GM19372 (cell line): ENCODE data around the gene SRSF4.
"Not testable (repeated sequence)": the region's sequence is repeated elsewhere in the genome, so short reads cannot be mapped to it uniquely, and the experiment has no call there.

ENCODE experiments used
- ATAC-seq: cut with Tn5 transposase; IDR thresholded peaks from one replicate; pipeline ENCODE4 v1.9.1; 2021; ENCODE audit warnings: mild to moderate bottlenecking, low read depth, moderate library complexity; ENCODE audit not compliant: unreplicated experiment

The SRSF4 gene

DNA sequence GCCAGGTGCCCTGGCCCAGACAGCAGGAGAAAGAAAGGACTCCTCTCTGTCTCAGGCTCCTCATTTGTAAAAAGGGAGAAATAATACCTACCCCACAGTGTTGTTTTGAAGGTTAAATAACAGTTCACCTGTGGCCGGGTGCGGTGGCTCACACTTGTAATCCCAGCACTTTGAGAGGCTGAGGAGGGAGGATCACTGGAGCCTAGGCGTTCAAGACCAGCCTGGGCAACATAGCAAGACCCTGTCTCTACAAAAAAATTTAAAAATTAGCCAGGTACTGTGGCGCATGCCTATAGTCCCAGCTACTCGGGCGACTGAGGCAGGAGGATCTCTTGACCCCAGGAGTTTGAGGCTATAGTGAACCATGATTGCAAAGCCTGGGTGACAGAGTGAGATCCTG lies 55.5 kb downstream of the SRSF4 start:
- no peak for ATAC-seq

DNA sequence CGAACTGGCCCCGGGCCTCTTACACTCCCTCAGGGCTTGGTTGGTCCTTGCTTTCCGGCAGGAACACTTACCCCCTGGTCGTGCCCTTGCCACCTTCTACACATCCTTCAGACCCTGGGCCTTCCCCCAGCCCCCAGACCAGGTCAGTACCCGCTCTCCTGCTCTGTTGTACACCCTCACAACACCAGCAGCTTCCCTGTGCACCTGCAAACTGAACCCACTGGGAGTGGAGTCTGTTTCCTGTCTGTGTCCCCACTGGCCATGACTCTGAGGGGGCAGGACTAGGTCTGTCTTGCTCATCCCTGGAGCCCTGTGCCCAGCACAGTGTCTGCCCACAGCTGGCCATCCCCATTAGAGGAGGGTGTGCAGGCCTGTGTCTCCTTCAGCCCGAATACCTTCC lies 55.9 kb downstream of the SRSF4 start:
- ATAC-seq = no peak

DNA sequence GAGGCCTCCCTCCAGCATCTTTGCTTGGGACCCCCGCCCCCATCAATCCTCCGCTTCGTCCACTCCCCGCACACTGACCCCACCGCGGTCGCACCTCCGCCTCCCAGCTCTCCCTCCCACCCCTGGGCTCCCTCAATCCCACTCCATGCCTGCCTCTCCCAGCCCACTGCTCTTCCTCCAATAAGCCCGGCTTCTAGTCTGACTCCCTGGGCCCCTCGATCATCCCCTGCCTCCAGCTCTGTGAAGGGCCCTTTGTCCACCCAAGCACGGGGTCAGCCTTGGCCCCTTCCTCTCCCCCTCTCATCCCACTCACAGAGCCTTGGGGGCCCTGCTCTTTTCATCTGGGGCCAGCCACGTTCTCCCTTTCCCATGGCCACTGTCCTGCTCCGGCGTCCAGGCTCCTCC lies 56.5 kb downstream of the SRSF4 start:
- no peak for ATAC-seq

DNA sequence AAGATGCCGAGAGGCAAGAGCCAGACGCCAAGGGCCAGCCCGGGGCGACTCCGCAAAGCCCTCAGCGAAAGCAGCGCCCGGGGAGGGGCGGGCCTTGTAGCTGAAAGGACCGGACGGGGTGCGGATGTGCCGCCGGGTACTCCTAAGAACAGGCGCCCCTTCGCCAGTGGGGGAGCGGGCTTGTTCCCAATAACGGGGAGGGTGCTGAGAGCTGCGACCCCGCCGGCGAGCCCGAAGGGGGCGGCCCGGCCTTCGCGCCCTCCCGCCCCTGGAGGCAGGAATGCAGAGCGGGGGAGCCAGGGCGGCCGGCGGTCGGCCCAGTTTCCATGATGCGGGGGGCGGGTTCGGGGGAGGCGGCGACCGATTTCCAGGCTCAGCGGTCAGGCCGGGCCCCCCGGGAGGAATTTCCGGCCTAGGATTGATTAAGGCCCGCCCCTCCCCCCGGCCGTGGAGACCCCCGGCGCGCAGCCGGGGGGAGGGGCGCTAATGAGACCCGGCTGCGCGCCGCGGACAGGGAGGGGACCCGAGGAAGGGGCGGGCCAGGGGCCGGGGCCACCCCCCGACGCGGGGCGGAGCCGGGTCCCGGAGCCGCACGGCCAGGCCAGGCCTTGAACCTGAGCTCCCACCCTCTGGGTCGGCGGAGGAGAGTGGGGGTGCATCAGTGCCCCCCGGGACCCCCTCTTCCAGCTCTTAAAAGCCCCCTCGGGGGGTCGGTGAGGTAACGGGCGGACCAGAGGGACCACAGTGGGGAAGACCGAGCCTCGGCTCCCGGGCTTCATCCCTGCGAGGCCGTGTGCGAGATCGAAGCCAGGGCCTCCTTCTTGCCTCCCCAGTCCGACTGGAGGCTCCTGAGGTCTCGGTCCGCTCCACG lies 57.1 kb downstream of the SRSF4 start:
- ATAC-seq = no peak

DNA sequence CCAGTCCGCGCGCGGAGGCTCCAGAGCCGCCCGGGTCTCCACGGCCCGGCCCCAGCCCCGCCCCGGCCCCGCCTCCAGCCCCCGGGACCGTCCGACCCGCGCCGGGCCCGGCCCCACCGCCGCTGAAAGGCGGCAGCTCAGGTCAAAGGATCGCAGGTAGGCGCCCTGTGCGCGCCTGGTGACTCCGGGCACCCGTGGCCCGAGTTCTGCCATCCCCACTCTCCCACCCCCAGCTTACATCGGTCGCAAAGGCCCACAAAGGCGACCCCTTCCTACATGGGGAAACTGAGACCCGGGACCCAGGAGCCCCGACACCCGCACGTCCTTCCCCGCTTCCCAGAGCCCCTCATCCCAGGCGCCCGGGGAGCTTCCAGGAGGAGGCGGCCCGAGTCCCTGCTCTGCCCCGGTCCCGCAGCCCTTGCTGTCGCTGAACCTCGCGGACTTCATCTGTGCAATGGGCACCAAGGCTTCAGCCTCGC lies 57.8 kb downstream of the SRSF4 start, which contains the start of gene TMEM200B:
TMEM200B (minus strand) TSS at position 17 of the 479 bp plus-strand sequence. CDS start 2,075 bp downstream, outside the sequence.
- ATAC-seq = no peak

DNA sequence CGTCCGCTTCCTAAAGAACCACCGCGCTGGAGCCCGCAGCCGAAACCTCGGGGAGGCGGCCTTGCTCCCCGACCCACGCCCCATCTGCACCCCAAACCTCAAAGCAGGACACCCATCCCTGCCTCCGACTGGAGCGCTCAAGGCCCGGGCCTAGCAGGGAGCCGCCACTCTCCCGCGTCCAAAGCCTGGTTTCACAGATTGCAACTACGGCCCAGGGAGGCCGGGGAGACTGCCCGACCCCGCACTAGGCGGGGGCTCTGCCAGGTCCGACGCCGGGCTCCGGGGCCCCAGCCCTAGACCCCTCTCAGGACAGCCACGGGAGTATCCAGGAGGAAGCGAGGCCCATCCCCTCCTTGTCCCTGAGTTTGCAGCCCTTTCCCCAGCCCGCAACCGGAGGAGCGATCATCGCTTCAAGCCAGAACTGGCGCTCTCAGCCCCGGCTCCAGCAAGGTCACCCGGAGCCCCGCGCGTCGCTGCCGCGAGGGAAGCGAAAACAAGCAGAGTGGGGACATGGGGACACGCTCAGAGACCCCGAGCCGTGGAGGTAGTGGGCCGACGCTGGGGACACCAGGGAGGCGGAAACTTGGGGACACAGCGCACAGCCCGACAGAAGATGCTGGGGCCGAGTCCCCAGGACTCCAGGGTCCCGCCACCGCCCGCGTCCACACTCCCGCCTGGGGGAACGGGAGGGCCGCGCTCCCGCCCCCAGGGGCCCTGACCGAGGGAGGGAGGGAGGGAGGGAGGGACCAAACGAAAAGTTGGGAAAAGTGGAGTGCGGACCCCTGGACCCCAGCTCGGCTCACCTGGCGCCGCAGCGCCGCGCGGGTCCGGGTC lies 58.4 kb downstream of the SRSF4 start:
- ATAC-seq = no peak

DNA sequence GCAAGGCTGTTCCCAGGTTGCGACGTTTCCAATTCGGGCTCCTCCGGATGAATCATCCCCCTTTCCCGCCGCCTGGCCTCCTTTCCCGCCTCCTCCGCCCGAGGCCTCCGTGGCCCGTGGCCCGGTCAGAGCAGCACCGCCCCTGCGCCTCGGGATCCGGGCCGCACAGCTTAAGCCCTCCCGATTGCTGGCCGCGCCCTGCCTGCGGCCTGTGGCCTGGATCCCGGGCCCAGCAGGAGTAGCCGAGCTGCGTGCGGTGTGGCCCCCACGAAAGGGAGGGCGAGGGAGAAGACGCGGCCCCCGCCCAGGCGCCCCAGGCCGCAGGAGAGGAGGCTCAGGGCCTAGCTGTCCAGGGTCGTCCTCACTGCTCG lies 59.0 kb downstream of the SRSF4 start:
- no peak for ATAC-seq

DNA sequence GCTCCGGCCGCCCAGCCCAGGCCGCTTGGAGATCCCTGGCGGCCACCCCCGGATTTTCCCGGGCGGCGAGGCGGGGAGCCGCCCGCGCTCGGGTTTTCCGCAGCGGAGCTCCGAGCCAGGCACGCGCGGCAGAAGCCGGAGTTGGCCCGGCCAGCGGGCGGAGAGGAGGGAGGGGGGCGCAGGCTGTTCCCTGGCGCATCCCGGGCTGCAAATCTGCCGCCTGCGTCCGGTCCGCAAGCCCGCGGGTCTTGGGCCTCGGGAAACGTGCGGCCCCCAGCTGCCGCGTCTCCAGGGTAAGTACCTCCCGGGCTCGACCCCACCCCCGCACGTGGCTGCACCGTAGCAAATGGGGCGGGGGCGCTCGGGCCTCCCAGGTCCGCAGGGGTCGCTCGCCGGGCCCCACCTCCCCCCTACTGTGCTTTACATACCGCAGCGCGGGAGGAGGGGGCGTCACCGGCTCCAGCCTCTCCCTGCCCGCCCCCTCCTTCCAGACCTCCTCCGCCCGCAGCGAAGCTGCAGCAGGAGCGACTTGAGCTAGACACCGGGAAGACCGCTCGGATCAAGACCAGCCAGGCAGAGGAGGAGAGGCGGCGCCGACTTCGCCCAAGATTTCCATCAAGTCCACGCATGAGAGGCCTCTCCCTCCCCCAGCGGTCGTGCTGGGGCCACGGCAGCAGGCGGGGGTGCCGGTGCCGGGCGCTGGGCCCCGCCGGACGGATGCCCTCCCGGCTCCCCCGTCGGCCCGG lies 59.6 kb downstream of the SRSF4 start:
- ATAC-seq = no peak

DNA sequence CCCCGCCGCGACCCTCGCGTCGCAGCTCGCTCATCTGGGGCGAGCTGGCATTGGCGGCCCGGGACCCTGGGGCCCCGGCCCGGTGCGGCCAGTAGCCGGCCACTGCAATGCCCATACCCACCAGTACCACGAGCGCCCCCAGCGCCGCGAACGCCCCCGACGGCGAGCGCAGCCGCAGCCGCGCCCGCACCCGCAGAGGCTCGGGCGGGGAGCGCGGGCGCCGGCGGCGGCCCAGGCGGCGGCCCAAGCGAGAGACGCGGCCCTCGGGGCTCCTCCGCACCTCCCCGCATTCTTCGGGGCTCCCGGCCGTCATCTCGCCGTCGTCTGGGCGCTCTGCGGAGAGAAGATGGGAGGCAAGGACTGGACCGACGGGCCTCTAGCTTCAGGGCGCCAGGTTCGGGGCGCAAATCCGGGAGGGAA lies 60.2 kb downstream of the SRSF4 start:
- no peak for ATAC-seq

DNA sequence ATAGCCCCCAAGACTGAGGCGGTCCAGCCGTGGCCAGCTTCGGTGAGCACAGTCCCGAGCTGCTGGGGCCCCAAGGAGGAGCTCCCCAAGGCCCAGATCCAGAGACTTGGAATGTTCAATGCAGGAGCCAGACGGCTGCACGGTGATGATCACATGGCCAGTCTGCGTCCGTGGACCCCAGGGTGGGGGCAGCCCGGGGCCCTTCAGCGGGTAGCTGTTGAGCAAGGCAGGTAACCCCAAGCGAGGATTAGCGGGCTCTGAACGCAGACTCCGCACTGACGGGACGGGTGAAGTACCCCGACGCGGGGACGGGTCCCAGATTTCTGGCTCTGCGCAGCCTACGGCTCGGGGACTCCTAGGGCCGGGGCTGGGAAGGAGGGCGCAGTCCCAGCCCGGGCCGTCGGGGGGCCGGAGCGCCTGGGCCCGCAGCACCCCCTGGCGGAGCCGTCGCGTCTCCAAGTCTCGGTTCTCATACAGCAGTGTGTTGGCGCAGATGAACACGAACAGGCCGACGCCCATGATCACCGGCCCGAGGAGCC lies 60.7 kb downstream of the SRSF4 start:
- no peak for ATAC-seq

DNA sequence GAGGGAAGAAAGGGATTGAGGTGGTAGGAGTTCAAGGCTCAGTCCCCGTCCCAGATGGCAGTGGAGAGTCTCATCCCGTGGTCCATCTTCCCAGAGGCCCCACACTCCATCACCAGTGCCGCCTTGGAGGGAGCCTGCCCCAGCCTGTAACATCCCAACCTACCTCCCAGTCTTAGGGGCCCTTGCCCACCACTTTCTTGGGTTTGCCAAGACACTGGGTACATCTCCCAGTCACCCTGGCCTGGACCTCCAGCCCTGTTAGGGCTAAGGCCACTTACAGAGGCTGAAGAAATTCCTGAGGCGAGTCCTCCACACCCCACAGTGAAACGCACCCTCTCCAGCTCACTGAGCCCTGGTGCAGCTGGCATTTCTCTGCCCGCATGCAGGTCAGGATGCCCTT lies 61.3 kb downstream of the SRSF4 start:
- no peak for ATAC-seq

DNA sequence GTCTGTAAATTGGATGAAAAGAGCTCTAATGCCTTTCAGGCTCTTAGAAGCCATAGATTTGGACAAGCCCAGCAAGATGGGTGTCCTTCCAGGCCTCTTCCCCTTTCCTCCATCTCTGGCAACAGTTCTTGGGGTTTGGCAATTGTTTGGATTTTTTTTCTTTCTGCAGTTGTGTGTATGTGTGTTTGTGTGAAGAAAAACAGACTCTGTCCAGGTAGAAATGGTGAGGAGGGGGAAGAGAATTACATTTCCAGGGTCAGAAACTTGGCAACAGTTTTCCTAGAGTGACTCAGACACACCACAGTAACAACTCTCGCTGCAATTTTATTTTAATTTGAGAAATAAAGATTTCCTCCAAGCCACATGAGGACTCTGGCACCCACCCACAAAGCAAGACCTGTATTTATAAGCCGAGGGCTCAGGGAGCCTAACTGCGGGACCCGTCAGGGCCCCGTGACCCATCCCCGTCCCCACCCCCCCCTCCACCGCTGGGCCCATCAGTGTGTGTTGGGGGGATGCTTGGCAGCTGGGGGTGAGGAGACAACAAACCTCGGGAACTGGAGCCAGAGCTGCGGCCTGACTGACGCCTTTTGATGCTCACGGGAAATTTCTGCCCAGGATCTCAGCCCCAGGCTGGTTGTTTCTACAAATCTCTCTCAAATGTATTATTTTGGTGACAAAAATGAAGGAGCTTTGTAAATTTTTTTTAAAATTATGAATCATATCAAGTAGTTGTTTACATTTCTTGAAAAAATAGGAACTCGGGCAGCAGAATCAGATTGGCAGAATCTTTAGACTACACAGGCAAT lies 62.4 kb downstream of the SRSF4 start:
- ATAC-seq = no peak

DNA sequence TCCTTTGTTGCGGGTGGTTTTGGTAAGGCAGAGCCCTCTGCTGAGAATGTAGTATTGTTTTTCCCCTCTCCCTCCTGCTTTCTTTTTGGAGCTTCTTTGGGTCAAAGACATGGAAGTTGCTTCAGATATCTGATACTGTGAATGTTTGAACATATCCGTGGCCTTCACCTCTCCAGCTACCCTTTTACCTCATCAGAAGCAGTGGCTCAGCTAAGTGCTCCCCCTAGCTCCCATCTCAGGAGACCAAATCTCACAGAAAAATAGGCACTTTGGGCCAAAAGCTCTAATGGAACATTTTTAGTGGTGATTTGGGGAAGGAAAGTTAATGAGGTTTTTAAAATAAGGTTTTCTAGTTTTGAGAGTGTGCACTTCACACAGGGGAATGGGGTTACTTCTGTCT lies 64.3 kb downstream of the SRSF4 start:
- no peak for ATAC-seq

DNA sequence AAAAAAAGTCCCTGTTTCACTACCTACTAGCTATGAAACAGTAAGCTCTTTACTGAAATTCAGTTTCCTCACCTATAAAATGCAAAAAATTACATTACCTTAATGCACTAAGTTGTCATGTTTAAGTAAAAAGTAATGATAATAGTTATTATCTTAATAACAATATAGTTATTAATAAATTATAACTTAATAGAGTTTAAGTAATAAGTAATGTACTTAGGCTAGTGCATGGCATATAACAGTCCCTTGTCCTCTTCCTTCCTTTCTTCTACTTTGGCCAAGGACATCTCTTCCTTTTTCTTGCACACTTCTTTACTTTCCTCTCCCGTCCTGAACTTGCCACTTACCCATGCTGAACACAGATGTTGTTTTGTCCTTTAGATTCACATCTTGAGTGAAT lies 67.0 kb downstream of the SRSF4 start:
- ATAC-seq = no peak

DNA sequence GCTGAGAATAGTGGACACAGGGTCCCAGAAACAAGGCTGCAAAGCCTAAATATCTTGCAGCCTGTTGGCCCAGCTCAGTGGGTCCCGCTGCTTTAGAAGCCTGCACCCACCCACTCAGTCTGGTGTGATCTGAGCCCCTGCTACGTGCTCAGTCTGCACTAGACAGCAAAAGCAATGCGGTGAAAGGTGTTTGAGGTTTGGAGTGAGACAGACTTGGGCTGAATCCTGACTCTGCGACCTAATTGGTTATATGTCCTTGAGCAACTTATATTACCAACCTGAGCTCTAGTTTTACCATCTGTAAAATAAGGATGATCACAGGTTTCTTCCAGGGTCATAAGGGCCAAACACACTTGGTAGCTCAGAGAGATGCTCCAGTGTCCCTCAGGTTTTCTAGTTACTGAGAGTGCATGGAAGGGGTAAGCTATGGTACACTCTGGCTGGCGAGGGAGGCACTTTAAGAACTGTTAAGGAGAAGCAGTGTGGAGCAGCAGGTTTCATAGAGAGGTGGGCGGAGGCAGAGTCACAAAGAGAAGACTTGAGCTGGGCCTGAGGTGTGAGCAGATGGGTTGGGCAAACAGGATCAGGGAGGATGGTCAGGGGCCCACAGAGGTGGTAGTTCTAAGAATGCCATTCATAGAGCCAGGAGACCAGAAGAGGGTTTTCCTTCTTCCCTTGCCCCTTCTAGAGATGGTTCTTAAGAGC lies 68.1 kb downstream of the SRSF4 start:
- no peak for ATAC-seq

DNA sequence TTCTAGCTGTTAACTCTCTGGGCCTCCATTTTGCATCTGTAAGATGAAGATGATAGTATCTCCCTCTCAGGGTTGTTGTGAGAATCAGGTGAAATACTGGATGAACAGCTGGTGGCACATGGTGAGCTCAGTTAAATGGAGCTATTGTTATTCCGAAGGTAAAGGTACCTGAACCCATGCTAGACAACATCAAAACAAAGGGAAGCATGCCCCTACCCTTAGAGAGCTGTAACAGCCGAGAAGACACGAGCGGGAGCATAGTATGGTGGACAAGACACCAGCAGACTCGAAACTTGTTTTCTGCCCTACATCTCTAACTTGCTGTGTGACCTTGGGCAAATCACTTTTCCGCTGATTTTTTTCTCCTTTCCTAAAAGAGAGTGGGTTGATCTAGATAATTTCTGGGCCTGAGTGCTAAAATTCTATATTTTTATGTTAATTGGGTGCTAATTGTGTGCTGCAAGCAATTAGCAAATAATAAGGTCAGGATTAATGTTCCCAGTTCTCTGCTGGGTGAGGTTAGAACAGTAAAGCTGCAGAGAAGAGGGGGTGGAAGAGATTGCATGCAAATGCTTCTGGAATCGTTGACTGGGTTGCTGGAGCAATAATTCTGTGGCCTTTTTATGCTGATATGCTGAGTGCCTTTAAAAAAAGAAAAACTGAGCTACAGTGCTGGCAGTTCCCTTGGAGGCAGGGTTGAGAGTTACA lies 68.8 kb downstream of the SRSF4 start:
- ATAC-seq = no peak

DNA sequence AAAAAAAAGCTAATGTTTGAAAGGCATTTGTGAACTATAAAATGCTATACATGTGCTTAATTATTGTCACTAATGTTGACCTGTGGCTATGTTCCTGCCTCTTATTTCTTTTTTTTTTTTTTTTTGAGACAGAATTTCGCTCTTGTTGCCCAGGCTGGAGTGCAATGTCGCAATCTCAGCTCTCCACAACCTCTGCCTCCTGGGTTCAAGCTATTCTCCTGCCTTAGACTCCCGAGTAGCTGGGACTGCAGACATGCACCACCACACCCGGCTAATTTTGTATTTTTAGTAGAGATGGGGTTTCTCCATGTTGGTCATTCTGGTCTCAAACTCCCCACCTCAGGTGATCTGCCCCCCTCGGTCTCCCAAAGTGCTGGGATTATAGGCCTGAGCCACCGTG lies 73.7 kb downstream of the SRSF4 start:
- ATAC-seq = not testable (repeated sequence)

DNA sequence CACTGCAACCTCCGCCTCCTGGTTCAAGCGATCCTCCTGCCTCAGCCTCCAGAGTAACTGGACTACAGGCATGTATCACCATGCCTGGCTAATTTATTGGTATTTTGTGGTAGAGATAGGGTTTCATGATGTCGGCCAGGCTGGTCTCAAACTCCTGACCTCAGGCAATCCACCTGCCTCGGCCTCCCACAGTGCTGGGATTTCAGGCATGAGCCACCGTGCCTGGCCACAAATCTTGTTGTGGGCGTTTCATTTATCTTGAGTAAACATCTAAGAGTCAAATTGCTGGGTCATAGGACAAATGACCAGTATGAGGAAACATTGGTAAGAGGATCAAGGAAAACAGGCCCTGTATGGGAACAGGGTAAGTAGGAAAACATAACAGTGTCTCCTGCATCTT lies 75.9 kb downstream of the SRSF4 start:
- no peak for ATAC-seq
